Loucy (cell line): ENCODE measurements around the gene DCUN1D2.

ENCODE experiments used
- CTCF ChIP-seq: fragments of 200-600 bp; sonication (generic); conservative IDR thresholded peaks from 2 replicates; pipeline ENCODE4 v1.5.1; 2014; ENCODE audit warnings: mild to moderate bottlenecking, antibody characterized with exemption, low read length
- EZH2phosphoT487 ChIP-seq: fragments of 200-600 bp; IDR thresholded peaks from 2 replicates; pipeline ENCODE4 v1.6.1; 2018; ENCODE audit warnings: antibody characterized with exemption, mild to moderate bottlenecking, moderate library complexity, borderline replicate concordance

- TF ChIP-seq CTCF (no peak), EZH2phosphoT487 (no peak)
Measured at GRCh38 chr13:113527272-113527958, 36.9 kb upstream of the DCUN1D2 start.
